ENCODE results near the gene CYFIP1.

GRCh38 chr15:22948056-22948455 is 32.1 kb downstream of the CYFIP1 start:
- TF ChIP-seq GATA2 (IDR thresholded peaks at IDR 0.05; ENCODE audit: low read depth, low read length) (no peak), GATA3 (IDR thresholded peaks at IDR 0.05; ENCODE audit: low read depth, low read length) (no peak)
